Brain microvascular endothelial cell (primary cell): Measurements from ENCODE around the gene PTPRN.

Source experiments
- DNase-seq: peaks from one replicate; pipeline ENCODE4 v3.0.0-alpha.2; 2020
- H3K27ac ChIP-seq: fragments of 250-450 bp; sonication (Bioruptor Pico); 2 replicates; pipeline ENCODE4 v1.5.1; 2020; ENCODE audit warnings: mild to moderate bottlenecking, moderate library complexity
- H3K27me3 ChIP-seq: fragments of 250-450 bp; sonication (Bioruptor Pico); replicated peaks from 2 replicates; pipeline ENCODE4 v1.5.1; 2020; ENCODE audit warnings: mild to moderate bottlenecking
- H3K36me3 ChIP-seq: fragments of 250-450 bp; sonication (Bioruptor Pico); replicated peaks from 2 replicates; pipeline ENCODE4 v1.5.1; 2020; ENCODE audit warnings: mild to moderate bottlenecking
- H3K4me3 ChIP-seq: 2 replicates; pipeline ENCODE4 v1.5.1; 2011; ENCODE audit warnings: low read depth, mild to moderate bottlenecking, control low read depth, low read length, moderate library complexity
- CTCF ChIP-seq: IDR thresholded peaks from 2 replicates; pipeline ENCODE4 v1.5.1; 2011; ENCODE audit warnings: low read depth, mild to moderate bottlenecking, moderate library complexity, low read length, control low read depth, inconsistent platforms; ENCODE audit errors: missing control alignments
- in situ Hi-C: cut with HindIII; loops from 2 replicates; pipeline ENCODE4 v1.10.0; 2017; ENCODE audit warnings: low sequenced_read_pairs, low pct_ligation_motif_present

PTPRN gene

GRCh38 chr2:219282375-219282774, 26.8 kb downstream of the PTPRN start:
- Histone ChIP-seq H3K4me3 (no peak overlapping the region), H3K27ac (no peak overlapping the region), H3K27me3 (no peaks in the 10 kb centered on the region), H3K36me3 (peaks cover 6% of the 10 kb centered on the region)
- in situ Hi-C loops, result no loop called here
- TF ChIP-seq CTCF, result no peak
- no peak for DNase-seq

GRCh38 chr2:219281588-219281987, 27.6 kb downstream of the PTPRN start:
- H3K4me3 ChIP-seq, result no peak overlapping the region
- H3K27ac ChIP-seq, result no peak overlapping the region
- no peak for TF ChIP-seq CTCF
- in situ Hi-C loops, result no loop called here
- no peaks in the 10 kb centered on the region for H3K27me3 ChIP-seq
- peaks cover 6% of the 10 kb centered on the region for H3K36me3 ChIP-seq
- no peak for DNase-seq

- Histone ChIP-seq H3K27ac (no peak overlapping the region), H3K27me3 (no peaks in the 10 kb centered on the region), H3K4me3 (no peak overlapping the region), H3K36me3 (peaks cover 6% of the 10 kb centered on the region)
- TF ChIP-seq CTCF, result no peak
- in situ Hi-C loops, result no loop called here
- no peak for DNase-seq
Measured at GRCh38 chr2:219280651-219281050, 28.6 kb downstream of the PTPRN start.

GRCh38 chr2:219279916-219280516, 29.2 kb downstream of the PTPRN start:
- in situ Hi-C loops, result no loop called here
- Histone ChIP-seq H3K36me3 (peaks cover 6% of the 10 kb centered on the region), H3K27ac (peak overlapping the region; percentile 98), H3K27me3 (no peaks in the 10 kb centered on the region), H3K4me3 (peak overlapping the region; percentile 62)
- DNase-seq, result no peak
- TF ChIP-seq CTCF, result no peak

- peak; percentile 43 for TF ChIP-seq CTCF
- Histone ChIP-seq H3K27me3 (no peaks in the 10 kb centered on the region), H3K27ac (peak within 1 kb of the TSS; percentile 98), H3K36me3 (peaks cover 2% of the 10 kb centered on the region), H3K4me3 (peak within 1 kb of the TSS; percentile 62)
- in situ Hi-C loops, result no loop called here
- DNase-seq, result peak; percentile 99
Measured at GRCh38 chr2:219279151-219279915, 29.9 kb downstream of the PTPRN start, which contains the start of gene DNAJB2. TSS of gene DNAJB2 (plus strand) at chr2:219279366. CDS start at chr2:219279834, 468 bp downstream.
